ENCODE results near the gene TSPAN9.

- TF ChIP-seq POLR2A (IDR thresholded peaks at IDR 0.05) (no peak), CTCF (IDR thresholded peaks at IDR 0.05) (no peak), EP300 (IDR thresholded peaks at IDR 0.05) (no peak)
Measured at GRCh38 chr12:3323002-3323685, 246.0 kb downstream of the TSPAN9 start.
